GM23338 (cell line): ENCODE measurements around the gene STAT6. TPM values are rescaled to one million over a fixed set of nuclear protein-coding genes. Genes with fewer than 3 reads are reported as not detected.

ENCODE experiments used
- ATAC-seq: fragments of 200-7000 bp; cut with Tn5 transposase; 3 replicates; pipeline ENCODE4 v1.9.1; 2020
- DNase-seq: peaks from one replicate; pipeline ENCODE4 v3.0.0-alpha.2; 2015; ENCODE audit warnings: low spot score
- H2AFZ ChIP-seq: fragments of 200-600 bp; sonication (generic); 2 replicates; pipeline ENCODE4 v1.8.0; 2016; ENCODE audit warnings: antibody characterized with exemption, mild to moderate bottlenecking, moderate library complexity
- H3F3A ChIP-seq: fragments of 200-600 bp; sonication (generic); replicated peaks from 2 replicates; pipeline ENCODE4 v1.8.0; 2017; ENCODE audit warnings: antibody characterized with exemption, mixed run types, low read depth
- H3K27ac ChIP-seq: fragments of 200-600 bp; sonication (generic); 2 replicates; pipeline ENCODE4 v1.6.1; 2016; ENCODE audit warnings: low read depth
- H3K27me3 ChIP-seq: fragments of 200-600 bp; sonication (generic); 2 replicates; pipeline ENCODE4 v1.8.0; 2016; ENCODE audit warnings: mild to moderate bottlenecking, mixed run types, moderate library complexity; ENCODE audit not compliant: insufficient read depth
- H3K36me3 ChIP-seq: fragments of 200-600 bp; sonication (generic); 2 replicates; pipeline ENCODE4 v1.8.0; 2016; ENCODE audit warnings: mild to moderate bottlenecking; ENCODE audit not compliant: insufficient read depth
- H3K4me1 ChIP-seq: fragments of 200-600 bp; sonication (generic); 2 replicates; pipeline ENCODE4 v1.8.0; 2016; ENCODE audit warnings: mild to moderate bottlenecking, moderate library complexity; ENCODE audit not compliant: insufficient read depth
- H3K4me2 ChIP-seq: fragments of 200-600 bp; sonication (generic); 2 replicates; pipeline ENCODE4 v1.7.1; 2017; ENCODE audit warnings: mixed run types
- H3K4me3 ChIP-seq: fragments of 200-600 bp; sonication (generic); 2 replicates; pipeline ENCODE4 v1.6.1; 2016; ENCODE audit warnings: mixed run types
- H3K79me2 ChIP-seq: fragments of 200-600 bp; sonication (generic); replicated peaks from 2 replicates; pipeline ENCODE4 v1.8.0; 2017; ENCODE audit warnings: mild to moderate bottlenecking; ENCODE audit not compliant: insufficient read depth
- H3K9me2 ChIP-seq: fragments of 200-600 bp; sonication (generic); 2 replicates; pipeline ENCODE4 v1.8.0; 2017; ENCODE audit not compliant: insufficient read depth
- H4K20me1 ChIP-seq: fragments of 200-600 bp; sonication (generic); replicated peaks from 2 replicates; pipeline ENCODE4 v1.8.0; 2017; ENCODE audit warnings: mild to moderate bottlenecking; ENCODE audit not compliant: insufficient read depth
- H3K27ac Mint-ChIP-seq: 2 replicates; pipeline ENCODE4 v1.8.0; 2020; ENCODE audit warnings: inconsistent platforms, mild to moderate bottlenecking, moderate library complexity, mixed read lengths
- H3K27me3 Mint-ChIP-seq: 3 replicates; pipeline ENCODE4 v1.8.0; 2022; ENCODE audit warnings: low read depth, mild to moderate bottlenecking, moderate library complexity, mixed read lengths, inconsistent platforms; ENCODE audit not compliant: insufficient read depth, poor library complexity
- H3K36me3 Mint-ChIP-seq: 3 replicates; pipeline ENCODE4 v1.8.0; 2021; ENCODE audit warnings: low read depth, mild to moderate bottlenecking, inconsistent platforms, moderate library complexity, mixed read lengths
- H3K4me1 Mint-ChIP-seq: 3 replicates; pipeline ENCODE4 v1.8.0; 2020; ENCODE audit warnings: mild to moderate bottlenecking, inconsistent platforms, mixed read lengths
- H3K4me3 Mint-ChIP-seq: 3 replicates; pipeline ENCODE4 v1.8.0; 2021; ENCODE audit warnings: moderate library complexity, mild to moderate bottlenecking, inconsistent platforms, mixed read lengths
- H3K9me3 Mint-ChIP-seq: 3 replicates; pipeline ENCODE4 v1.8.0; 2020; ENCODE audit warnings: moderate library complexity, mild to moderate bottlenecking, inconsistent platforms, mixed read lengths
- CREB1 ChIP-seq: fragments of 250-450 bp; sonication (Bioruptor Pico); IDR thresholded peaks from 2 replicates; pipeline ENCODE4 v1.5.0; 2020; ENCODE audit warnings: low read depth, mild to moderate bottlenecking, moderate library complexity
- ETS1 ChIP-seq: IDR thresholded peaks from 2 replicates; pipeline ENCODE4 v1.6.1; 2016; ENCODE audit warnings: antibody characterized with exemption
- EZH2 ChIP-seq: fragments of 200-600 bp; sonication (generic); IDR thresholded peaks from one replicate; pipeline ENCODE4 v1.8.0; 2017; ENCODE audit warnings: antibody characterized with exemption, mild to moderate bottlenecking, low read depth; ENCODE audit not compliant: unreplicated experiment
- EZH2phosphoT487 ChIP-seq: fragments of 200-600 bp; sonication (generic); IDR thresholded peaks from one replicate; pipeline ENCODE4 v1.8.1; 2018; ENCODE audit warnings: antibody characterized with exemption; ENCODE audit not compliant: unreplicated experiment
- JUNB ChIP-seq: IDR thresholded peaks from one replicate; pipeline ENCODE4 v1.6.1; 2016; ENCODE audit warnings: antibody characterized with exemption; ENCODE audit not compliant: unreplicated experiment
- NANOG ChIP-seq: IDR thresholded peaks from 2 replicates; pipeline ENCODE4 v1.6.1; 2016; ENCODE audit warnings: antibody characterized with exemption, borderline replicate concordance
- POLR2AphosphoS5 ChIP-seq: IDR thresholded peaks from 2 replicates; pipeline ENCODE4 v1.6.1; 2016; ENCODE audit warnings: antibody characterized with exemption, low read depth
- REST ChIP-seq: IDR thresholded peaks from one replicate; pipeline ENCODE4 v1.6.1; 2018; ENCODE audit warnings: antibody characterized with exemption; ENCODE audit not compliant: unreplicated experiment
- STAT1 ChIP-seq: IDR thresholded peaks from one replicate; pipeline ENCODE4 v1.6.1; 2016; ENCODE audit warnings: antibody characterized with exemption; ENCODE audit not compliant: unreplicated experiment
- ZNF114 ChIP-seq: fragments of 250-450 bp; sonication (Bioruptor Pico); IDR thresholded peaks from 2 replicates; pipeline ENCODE4 v1.5.0; 2020; ENCODE audit warnings: mild to moderate bottlenecking, moderate library complexity
- ZNF331 ChIP-seq: fragments of 250-450 bp; sonication (Bioruptor Pico); IDR thresholded peaks from 2 replicates; pipeline ENCODE4 v1.5.0; 2020; ENCODE audit warnings: low read depth, mild to moderate bottlenecking, moderate library complexity
- ZNF462 ChIP-seq: fragments of 250-450 bp; sonication (Bioruptor Pico); IDR thresholded peaks from 2 replicates; pipeline ENCODE4 v1.5.0; 2020; ENCODE audit warnings: mild to moderate bottlenecking, moderate library complexity
- polyA plus RNA-seq: library from polyadenylated mRNA; unstranded; fragments of >200 nt; fragmentation: Nextera tagmentation; extraction: Ambion mirVana; gene quantifications from 2 replicates; pipeline ENCODE4 v1.2.1, GENCODE V29; 2016
- total RNA-seq: library from RNA; depleted of rRNA; stranded (reverse); fragments of >200 nt; shearing (Covaris generic); gene quantifications from 2 replicates; pipeline ENCODE4 v1.2.3, GENCODE V29; 2014
- TF ChIP-seq, protein P1 (sequence below), 2 experiments: fragments of 200-600 bp in 1 of 2; sonication (generic) in 1 of 2; conservative IDR thresholded peaks; 2 replicates each; pipeline versions ENCODE4 v1.5.1 to v1.6.1; 2016 to 2017; ENCODE audit warnings: antibody characterized with exemption in 2 of 2, low read depth in 2 of 2, mild to moderate bottlenecking in 2 of 2, moderate library complexity in 1 of 2

STAT6 gene
- total and polyA plus RNA-seq, 2 experiments from 2014 or later: 14.3 to 28.1 TPM

DNA sequence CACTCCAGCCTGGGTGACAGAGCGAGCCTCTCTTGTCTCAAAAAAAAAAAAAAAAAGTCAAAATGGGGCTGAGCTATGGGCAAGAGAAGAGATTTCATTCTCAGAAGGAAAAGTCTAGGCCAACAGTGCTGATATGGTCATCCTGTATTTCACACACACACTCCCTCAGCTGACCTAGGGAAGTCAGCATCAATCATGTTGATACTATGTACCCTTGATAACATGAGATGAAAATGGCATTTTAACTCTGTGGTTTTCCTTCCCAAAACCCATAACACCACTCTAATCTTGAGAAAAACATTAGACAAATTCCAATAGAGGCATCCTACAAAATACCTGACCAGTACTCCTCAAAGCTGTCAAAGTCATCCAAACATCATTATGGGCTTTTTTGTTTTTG, 30.3 kb downstream of the STAT6 start:
- H3K9me3 Mint-ChIP-seq: no peaks in the 10 kb centered on the region

More for the DNA sequence above, 30.3 kb downstream of the STAT6 start:
- Mint-ChIP-seq H3K4me3 (no peak overlapping the region), H3K36me3 (peaks cover 18% of the 10 kb centered on the region), H3K4me1 (peaks cover 14% of the 10 kb centered on the region), H3K27me3 (peaks cover 10% of the 10 kb centered on the region), H3K27ac (peak overlapping the region; percentile 40; the same call in 1 of the 2 replicates)
- H3K4me3 ChIP-seq: no peak overlapping the region
- peaks cover 12% of the 10 kb centered on the region for H3K4me1 ChIP-seq
- ATAC-seq (no peak), DNase-seq (no peak)
- no peak overlapping the region for H3K27ac ChIP-seq
- no peak overlapping the region for H3K4me2 ChIP-seq
- H3K27me3 ChIP-seq: no peaks in the 10 kb centered on the region
- H3K9me2 ChIP-seq: no peaks in the 10 kb centered on the region
- peaks cover 4% of the 10 kb centered on the region; the same call in 1 of the 2 replicates for H3F3A ChIP-seq
- no peaks in the 10 kb centered on the region for H3K36me3 ChIP-seq
- no peak overlapping the region for H2AFZ ChIP-seq
- no peak for TF ChIP-seq NANOG
- no peak for TF ChIP-seq POLR2AphosphoS5
- TF ChIP-seq REST: no peak
- no peak for TF ChIP-seq STAT1
- TF ChIP-seq CREB1 (CRISPR knock-in tag): no peak
- no peak for TF ChIP-seq ZNF462 (CRISPR knock-in tag)
- no peak for TF ChIP-seq EZH2phosphoT487
- no peak for TF ChIP-seq JUNB
- TF ChIP-seq ZNF331: no peak
- no peak for TF ChIP-seq EZH2
- TF ChIP-seq, protein P1, sequence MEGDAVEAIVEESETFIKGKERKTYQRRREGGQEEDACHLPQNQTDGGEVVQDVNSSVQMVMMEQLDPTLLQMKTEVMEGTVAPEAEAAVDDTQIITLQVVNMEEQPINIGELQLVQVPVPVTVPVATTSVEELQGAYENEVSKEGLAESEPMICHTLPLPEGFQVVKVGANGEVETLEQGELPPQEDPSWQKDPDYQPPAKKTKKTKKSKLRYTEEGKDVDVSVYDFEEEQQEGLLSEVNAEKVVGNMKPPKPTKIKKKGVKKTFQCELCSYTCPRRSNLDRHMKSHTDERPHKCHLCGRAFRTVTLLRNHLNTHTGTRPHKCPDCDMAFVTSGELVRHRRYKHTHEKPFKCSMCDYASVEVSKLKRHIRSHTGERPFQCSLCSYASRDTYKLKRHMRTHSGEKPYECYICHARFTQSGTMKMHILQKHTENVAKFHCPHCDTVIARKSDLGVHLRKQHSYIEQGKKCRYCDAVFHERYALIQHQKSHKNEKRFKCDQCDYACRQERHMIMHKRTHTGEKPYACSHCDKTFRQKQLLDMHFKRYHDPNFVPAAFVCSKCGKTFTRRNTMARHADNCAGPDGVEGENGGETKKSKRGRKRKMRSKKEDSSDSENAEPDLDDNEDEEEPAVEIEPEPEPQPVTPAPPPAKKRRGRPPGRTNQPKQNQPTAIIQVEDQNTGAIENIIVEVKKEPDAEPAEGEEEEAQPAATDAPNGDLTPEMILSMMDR (conservative IDR thresholded peaks at IDR 0.05; ENCODE audit: low read depth in 2 of 2): no peak
- no peak for TF ChIP-seq ZNF114 (CRISPR knock-in tag)
- no peak for TF ChIP-seq ETS1
- H3K79me2 ChIP-seq: peaks cover 23% of the 10 kb centered on the region
- peaks cover 8% of the 10 kb centered on the region; the same call in 1 of the 2 replicates for H4K20me1 ChIP-seq
